ENCODE data around the gene BHLHE23.
A peak's percentile ranks its signal among the peaks of the same experiment; 100 is the strongest.

The BHLHE23 gene

DNA sequence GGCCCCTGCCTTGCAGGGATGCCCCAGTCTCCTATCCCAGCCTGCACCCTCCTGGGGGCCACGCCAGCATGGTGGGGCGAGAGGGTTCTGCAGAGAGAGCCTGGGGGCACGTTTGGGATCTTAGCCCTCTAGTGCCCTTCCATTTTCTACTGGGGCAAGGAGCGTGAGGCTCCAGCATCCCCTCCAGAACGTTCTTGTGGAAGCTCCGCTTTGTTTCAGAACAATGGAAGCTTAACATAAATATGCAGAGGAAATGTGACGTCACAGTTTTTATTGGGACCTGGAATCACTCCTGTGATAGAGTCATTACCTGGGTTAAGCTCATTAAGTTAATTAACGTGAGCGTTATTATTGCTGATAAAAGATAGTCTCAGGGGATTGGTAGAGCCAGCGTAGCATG is 19.6 kb downstream of the BHLHE23 start:
- no peak for DNase-seq

DNA sequence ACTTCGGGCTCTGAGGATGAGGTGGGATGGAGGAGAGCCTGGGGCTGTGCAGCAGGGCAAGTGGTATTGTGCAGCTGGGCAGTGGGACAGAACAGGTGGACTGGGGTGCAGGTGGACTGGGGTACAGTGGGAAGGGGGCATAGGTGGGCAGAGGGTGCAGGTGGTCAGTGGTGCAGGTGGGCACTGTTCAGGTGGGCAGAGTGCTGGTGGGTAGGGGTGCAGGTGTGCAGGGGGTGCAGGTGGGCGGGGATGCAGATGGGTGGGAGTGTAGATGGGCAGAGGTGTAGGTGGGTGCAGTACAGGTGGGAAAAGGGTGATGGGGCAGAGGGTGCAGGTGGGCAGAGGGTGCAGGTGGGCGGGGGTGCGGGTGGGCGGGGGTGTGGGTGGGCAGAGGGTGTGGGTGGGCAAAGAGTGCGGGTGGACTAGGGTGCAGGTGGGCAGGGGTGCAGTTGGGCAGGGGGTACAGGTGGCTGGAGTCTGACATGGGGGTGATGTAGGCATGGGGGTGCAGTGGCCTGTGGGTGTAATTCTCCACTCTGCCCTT is 20.4 kb downstream of the BHLHE23 start:
- DNase-seq, result no peak

DNA sequence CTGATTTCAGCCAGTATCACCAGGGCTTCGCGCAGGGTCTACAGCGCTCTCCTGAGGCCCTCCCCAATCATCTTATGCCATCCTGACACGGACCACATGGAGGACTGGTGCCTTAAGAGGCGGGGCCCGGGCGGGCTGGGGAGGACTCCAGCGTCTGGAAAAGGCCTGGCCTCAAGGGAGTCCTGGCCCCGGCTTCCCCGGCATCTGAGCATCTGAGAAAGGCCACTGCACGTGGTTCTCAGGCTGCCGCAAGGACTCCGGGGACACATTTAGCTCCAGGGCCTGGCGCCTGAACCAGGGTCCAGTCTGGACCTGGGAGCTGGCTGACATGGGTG is 21.4 kb downstream of the BHLHE23 start:
- no peak for DNase-seq

DNA sequence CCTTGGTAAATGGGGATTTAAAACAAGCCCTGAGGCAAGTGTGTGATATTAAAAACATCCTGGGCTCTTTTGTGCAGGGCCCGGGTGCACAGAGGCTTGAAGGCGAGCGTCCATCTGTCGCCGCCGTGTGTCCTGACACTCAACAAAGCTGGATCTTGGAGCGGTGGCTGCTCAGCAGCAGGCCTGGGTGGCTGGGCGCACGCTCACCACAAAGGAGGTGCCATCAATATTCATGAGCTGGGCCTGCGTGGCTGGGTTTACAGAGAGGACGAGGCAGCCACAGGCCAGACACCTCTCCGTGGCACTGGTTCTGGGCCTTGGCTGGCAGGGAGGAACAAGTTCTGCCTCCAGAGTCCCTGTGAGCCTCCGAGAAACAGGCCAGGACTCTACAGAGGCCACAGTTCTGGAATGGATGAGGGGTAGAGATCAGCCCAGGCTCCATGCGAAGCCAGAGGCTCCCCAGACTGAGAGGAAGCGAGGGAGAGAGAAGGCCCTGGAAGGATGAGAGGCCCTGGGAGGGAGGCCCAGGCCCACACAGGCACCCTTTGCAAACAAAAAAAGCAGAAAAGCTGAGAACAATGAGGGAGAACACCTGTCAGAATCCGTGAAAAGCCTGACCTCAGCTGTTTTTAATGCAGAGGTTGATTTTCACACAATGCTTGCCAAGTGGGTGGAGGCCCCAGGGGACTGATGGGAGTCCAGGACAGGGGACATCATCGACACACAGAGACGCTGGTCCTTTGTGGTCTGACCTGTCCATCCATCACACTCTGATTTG is 21.9 kb downstream of the BHLHE23 start:
- no peak for DNase-seq

DNA sequence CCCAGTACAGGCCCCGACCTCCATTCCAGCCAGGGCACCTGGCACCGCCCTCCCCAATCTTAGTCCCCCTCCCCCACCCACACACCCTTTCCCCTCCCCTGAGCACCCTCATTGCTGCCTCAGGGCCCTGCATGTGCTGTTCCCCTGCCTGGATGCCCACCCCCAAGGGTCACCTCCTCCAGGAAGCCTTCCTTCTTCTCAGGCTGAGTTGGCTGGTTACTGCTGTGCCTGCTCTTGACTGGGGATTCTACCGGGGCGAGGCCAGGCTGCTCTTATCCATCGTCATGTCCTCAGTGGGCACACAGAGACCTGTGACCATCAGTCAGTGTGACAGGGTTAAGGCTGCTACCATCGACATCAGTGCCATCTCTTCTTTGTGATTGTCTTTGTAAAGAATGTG is 23.6 kb downstream of the BHLHE23 start:
- DNase-seq, result no peak

DNA sequence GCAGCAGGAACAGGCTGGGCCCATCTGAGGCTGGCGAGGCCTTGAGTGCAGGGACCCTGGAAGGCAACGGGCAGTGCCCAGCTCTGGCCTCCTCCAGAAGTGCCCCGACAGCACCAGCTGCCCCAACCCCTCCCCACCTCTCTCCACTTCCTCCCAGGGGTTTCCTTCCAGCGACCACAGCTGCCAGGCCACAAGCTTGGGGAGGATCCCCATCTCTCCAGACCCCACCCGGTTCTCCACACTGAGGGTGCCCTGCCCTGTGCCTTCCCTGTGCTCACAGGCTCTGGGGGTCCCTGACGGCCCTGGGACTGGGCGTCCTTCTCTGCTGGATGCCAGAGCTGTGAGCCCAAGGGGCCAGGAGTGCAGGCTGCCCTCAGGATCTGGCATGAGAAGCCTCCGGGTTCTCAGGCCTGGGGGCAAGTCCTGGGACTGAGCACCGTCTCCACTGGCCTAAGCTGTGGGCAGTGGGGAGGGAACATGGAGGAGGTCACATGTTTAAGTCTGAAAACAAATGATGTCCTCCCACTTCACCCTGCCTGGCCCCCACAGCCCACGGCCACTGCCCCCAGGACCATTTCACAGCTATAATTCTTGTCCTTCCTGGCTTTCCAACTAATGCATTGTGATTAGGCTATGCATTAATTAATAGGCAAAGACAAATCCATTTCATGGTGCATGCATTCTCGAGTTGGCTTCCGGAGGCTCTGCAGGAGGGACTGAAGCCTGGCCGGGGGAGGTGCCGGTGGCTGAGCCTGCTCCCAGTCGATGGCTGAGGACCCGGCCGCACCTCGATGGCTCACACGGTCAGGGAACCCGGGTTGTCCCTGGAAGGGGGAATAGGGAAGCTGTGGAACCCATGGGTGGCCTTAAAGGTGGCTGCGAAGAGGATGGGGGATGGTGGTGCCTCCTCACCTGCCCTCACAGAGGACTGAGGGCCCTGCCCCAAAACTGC is 24.4 kb downstream of the BHLHE23 start:
- no peak for DNase-seq

DNA sequence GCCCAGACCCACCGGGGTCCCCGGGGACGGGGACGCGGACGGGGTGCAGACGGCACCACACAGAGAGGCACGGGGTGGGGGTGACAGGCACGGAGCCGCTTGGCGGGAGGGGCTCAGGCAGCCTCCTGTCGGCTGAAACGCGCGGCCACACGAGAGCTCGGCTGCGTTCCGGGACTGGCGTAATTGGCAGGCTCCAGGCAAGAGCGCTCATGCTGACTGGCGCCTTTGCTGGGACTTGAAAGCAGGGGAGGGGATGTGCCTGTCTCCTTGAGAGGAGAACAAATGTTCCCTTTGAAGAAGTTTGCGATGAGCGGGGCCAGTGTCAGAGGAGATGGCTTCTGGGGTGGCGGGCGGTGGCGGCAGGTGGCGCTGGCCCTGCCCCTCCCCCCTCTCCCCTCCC is 25.8 kb downstream of the BHLHE23 start:
- DNase-seq, result no peak

DNA sequence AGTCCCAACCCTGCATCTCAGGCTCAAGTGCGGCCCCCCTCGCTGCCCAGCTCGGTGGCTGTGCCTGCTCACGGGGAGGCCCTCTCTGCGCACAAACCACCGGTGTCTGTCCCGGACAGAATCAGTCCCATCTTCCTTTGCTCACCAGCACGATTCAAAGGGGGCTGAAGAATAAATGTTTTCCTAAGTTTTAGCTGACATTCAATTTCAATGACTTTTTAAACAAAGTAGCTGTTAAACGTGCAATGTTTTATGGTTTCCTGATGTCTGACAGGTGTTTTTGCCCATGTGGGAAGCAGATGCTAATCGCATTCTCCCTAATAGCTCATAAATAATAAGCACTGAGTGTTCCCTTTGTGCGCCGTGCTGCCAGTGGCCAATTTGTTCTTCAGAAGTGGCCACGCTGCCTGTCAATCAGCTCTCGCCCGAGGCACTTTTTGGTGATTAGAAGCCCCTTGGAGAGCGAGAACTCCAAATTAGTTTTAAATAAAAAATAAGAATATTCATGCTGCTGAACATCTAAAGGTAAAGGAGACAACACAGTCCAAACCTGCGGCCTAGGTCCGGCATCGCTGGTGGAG is 26.3 kb downstream of the BHLHE23 start:
- DNase-seq, result no peak

DNA sequence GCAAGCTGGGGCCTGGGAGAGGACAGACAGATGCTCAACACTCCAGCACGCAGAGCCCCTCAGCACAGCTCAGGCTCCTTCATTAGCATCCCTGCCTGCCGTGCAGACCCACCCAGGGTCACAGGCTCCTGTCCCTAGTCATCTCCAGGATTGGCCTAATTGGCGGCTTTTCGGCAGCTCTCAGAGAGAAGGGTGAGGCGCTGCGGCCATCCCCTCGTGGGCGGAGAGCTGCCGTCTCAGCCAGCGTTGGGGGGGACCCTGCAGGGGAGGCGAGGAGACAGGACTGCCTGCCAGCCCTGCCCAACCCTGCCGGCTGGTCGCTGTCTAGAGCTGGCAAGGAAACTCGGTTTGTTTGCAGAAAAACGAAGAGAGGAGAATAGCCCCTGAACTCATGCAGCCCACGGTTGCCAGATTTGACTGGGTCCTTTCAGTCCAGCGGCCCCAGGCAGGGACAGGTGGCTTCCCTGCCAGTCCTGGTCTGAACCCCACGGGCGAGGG is 26.8 kb downstream of the BHLHE23 start:
- no peak for DNase-seq

DNA sequence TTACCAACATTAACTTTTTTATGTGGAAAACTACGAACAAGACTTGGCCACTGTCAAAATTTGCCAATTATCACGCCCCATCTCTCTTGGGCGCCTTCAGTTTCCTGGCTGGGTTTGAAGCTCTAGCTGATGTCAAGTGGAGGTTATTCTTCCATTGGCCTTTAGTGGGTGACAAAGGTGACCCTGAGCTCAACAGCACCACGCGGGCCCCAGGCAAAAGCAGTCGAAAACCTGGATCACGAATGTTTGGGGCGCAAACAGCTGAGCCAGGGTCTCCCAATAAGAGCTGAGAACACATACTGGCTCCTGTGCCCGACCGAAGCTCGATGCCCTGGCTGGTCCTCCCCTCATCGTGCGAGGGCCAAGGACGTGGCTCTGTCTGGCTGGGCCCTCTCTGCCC is 27.5 kb downstream of the BHLHE23 start:
- no peak for DNase-seq

DNA sequence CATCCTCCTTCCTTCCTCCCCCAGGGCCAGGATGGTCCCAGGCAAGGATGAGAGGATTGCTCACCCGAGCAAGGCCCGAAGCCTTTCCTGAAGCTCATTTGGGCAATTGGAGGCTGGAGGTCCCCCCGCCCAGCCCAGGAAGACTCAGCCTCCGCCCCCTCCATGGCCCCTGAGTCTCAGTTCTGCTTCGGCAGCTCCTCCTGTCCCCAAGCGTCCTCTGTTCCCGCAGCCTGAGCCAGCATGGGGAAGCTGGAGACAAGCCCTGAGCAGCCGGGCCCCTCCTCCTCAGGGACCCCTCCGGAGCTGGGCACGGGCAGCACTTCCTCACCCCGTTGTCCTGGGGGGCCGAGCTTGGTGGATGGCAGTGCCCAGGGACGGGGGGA is 28.2 kb downstream of the BHLHE23 start:
- no peak for DNase-seq

DNA sequence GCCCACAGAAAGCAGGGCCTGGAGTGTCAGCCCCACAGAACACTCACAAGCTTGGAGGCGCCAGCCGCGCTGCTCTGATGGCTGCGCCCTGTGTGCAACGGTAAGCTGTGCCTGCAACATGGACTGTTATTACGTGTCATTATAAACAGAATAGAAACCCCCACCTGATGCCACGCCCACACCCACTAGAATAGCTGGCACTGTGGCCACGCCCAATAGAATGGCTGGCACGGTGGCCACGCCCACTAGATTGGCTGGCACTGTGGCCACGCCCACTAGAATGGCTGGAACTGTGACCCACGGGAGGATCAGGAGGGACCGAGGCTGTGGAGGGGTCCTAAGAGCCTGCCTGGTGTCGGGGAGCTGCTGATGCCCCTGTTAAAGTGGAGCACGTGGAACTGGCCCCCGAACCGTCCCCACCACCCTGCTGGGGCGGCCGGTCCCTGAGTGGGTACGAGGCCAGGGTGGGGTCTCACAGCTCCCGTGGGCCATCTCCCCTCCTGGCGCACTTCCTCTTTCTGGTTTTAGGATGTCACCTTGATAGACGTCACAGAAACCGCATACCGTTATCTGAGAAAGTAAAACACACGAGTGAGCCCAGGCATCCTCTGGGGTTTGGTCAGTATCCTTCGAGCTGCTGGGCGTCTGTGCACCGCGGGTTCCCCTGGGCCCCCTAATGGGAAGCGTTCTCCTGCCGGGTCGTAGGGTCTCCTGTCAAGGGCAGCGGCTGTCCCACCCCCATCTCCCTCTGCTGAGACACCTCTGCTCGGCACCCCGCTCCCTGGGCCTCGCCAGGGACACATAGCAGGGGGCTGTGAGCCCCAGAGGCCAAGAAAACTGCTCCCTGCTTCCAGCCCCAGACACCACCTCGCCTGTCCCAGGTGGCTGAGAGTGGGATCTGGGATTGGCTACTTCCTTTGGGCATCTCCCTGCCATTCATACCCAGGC is 28.9 kb downstream of the BHLHE23 start:
- DNase-seq, result no peak

DNA sequence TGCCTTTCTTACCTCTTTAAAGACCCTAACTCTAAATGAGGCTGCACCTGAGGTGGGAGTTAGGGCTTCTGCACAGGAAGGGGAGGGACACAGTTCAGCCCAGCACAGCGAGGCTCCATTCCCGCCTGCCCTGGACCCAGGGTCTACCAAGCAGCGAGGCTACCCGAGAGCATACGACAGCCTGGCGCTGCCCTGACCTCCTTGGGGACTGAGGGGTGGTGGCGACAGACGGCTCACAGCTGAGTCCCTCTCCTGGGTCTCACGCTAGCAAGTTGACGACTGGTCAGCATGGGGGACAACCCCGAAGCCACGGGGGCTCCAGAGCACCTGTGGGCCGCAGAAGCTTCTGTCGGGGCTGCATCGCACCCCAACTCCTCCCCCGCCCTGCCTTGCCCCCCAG is 29.9 kb downstream of the BHLHE23 start:
- DNase-seq, result no peak

DNA sequence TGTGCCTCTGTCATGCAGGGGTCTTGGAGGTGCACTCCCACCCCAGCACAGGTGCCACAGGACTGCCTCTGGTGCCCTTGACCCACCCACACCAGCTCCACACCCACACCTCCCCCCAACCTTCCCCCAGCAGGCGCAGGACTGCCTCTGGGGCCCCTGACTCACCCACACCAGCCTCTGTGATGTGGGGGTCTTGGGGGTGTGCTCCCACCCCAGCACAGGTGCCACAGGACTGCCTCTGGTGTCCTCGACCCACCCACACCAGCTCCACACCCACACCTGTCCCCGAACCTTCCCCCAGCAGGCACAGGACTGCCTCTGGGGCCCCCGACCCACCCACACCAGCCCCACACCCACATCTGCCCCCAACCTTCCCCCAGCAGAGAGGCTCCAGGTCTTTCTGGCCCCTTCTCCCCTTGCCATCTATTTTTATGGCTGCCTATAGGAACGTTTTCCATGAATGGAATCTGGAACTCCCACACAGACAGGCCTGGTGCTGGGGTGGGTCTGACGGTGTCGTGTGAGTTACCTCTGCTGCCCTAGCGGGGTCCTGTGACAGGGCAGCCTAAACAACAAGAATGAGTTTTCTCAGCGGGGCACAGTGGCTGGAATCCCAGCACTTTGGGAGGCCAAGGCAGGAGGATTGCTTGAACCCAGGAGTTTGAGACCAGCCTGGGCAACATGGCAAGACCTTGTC is 30.8 kb downstream of the BHLHE23 start:
- DNase-seq, result no peak

DNA sequence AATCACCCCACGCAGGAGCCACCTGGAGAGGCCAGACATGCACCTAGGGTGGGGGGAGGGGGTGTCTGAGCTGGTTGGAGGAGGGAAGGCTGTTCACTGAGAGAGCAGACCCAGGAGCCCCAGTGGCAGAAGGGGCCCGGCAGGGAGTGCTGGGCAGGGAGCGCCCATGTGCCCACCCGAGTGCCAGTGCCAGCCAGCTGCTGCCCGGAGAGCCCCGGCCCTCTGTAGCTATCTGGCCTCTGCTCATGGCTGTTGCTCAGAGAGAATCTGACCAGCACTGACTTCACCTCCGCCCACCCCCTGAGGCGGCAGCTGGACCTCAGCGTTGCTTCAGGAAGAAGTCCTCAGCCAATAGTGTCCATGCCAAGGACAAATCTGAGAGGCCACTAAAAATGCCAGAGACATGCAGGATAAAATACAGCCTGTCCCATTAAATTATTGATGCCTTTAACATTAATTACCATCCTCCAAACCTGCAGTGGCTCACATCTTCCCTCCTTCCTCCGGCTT is 31.5 kb downstream of the BHLHE23 start:
- no peak for DNase-seq

DNA sequence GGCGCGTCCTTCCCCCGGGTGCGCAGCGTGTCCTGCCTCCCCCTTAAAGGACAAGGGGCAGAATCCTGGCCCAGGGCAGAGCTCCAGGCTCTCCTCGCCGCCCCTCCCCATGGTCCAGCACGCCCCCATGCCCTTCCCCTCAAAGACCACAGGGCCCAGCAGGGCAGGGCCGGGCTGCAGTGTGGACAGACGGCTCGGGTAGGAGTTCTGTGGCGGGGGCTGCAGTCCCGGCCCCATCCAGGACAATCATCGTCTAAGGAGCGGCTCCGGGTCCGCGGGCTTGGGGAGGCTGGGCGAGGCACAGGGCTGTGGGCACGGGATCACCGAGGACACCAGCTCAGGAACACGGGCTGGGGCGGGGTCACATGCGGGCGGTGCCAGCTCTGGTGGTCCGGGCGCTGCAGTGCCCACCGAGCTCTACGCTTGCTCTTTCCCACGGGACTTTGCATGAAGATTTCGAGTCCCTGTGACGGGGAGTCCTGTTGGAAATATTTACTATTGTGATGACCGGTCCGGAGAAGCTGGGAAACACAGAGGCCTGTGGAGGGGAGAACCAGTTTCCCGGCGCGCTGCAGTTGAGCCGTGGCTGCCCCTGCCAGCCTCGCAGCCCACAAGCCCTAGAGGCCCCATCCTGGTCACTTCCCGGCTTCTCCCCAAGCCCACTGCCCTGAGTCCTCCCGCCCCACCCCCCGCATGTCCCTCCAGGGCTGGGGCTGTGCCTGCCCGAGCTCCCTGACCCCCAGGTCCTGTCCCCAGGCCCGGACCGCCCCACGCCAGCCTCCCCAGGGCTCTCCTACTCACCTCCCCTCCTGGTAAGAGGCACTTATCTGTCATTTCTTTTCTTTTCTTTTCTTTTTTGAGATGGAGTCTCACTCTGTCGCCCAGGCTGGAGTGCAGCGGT is 33.7 kb downstream of the BHLHE23 start:
- no peak for DNase-seq

DNA sequence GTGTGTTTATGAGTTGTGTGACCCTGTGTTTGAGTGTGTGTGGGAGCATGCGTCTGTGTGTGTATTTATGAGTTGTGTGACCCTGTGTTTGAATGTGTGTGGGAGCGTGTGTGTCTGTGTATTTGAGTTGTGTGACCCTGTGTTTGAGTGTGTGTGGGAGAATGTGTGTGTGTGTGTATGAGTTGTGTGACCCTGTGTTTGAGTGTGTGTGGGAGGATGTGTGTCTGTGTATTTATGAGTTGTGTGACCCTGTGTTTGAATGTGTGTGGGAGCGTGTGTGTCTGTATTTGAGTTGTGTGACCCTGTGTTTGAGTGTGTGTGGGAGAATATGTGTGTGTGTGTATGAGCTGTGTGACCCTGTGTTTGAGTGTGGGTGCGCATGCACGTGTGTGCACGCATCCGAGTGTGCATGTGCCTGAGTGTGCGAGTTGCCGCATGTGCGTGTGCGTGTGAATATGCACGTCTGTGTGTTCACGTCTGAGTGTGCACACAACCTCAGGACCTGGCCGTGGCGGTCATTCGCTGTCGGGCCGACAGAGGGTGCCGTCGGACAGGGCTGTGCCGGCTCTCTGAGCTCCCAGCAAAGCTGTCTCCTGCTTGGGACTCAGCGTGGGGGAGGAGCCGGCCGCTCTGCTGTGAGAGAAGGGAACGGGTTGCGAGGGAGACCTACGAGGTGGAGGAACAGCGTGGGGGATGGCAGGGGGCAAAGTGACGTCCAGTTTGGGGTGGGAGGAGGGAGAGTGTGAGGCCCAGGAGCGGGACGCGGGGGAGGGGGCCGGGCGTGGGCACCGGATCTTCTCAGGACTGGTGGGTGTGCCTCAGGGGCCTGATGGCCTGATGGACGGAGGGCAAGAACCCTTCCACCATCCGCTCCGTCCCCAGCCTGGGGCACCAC is 34.6 kb downstream of the BHLHE23 start:
- DNase-seq, result peak; percentile 16 to 47

DNA sequence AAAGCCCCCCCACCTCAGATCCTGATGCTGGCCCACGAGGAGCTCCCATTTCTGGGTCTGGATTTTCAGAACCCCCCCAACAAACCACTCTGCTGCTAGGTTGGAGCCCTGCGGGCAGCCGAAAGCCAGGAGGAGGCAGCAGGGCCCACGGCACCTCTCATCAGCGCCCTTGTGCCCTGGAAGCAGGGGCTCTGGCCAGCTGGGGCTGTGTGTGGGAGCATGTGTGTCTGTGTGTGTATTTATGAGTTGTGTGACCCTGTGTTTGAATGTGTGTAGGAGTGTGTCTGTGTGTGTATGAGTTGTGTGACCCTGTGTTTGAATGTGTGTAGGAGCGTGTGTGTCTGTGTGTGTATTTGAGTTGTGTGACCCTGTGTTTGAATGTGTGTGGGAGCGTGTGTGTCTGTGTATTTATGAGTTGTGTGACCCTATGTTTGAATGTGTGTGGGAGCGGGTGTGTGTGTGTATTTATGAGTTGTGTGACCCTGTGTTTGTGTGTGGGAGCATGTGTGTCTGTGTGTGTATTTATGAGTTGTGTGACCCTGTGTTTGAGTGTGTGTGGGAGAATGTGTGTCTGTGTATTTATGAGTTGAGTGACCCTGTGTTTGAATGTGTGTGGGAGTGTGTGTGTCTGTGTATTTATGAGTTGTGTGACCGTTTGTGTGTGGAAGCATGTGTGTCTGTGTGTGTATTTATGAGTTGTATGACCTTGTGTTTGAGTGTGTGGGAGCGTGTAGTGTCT is 35.4 kb downstream of the BHLHE23 start:
- DNase-seq, result no peak
